GM13977 (cell line): ENCODE results near the gene ZNF423.

Experiments used
- DNase-seq: peaks from one replicate; pipeline ENCODE4 v3.0.0; 2012; ENCODE audit warnings: low spot score
- in situ Hi-C: fragments of 300-500 bp; cut with MboI; formaldehyde crosslinking; loops from one replicate; pipeline ENCODE4 v1.12.0; 2022; ENCODE audit warnings: low sequenced_read_pairs, low pct_unique_long_range_greater_than_20kb, mixed read lengths, inconsistent platforms; ENCODE audit not compliant: unreplicated experiment
- TF ChIP-seq, protein P1 (sequence below): IDR thresholded peaks from 2 replicates; pipeline ENCODE4 v1.5.1; 2012; ENCODE audit warnings: mild to moderate bottlenecking, control low read depth; ENCODE audit not compliant: insufficient read depth; ENCODE audit errors: extremely low read depth, missing control alignments

Gene ZNF423

GRCh38 chr16:49603956-49604355 is 252.0 kb downstream of the ZNF423 start:
- no peak for DNase-seq
- in situ Hi-C loops: no loop called here
- TF ChIP-seq, protein P1, sequence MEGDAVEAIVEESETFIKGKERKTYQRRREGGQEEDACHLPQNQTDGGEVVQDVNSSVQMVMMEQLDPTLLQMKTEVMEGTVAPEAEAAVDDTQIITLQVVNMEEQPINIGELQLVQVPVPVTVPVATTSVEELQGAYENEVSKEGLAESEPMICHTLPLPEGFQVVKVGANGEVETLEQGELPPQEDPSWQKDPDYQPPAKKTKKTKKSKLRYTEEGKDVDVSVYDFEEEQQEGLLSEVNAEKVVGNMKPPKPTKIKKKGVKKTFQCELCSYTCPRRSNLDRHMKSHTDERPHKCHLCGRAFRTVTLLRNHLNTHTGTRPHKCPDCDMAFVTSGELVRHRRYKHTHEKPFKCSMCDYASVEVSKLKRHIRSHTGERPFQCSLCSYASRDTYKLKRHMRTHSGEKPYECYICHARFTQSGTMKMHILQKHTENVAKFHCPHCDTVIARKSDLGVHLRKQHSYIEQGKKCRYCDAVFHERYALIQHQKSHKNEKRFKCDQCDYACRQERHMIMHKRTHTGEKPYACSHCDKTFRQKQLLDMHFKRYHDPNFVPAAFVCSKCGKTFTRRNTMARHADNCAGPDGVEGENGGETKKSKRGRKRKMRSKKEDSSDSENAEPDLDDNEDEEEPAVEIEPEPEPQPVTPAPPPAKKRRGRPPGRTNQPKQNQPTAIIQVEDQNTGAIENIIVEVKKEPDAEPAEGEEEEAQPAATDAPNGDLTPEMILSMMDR: no peak

DNA sequence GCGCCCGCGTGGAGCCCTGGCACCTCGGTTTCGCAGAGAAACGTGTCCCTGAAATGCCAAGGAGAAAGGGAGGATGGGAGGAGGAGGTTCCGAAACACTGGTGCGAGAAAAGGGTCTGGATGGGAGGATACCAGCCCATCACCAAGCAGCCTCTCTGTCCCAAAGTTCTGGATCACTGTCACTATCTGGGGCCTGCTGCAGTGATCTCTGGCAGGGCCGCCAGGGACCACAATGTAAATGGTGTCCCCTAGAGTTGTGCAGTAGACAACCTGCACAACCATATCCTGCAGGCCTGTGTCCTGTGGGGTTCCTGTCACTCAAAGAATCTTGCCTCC is 253.0 kb downstream of the ZNF423 start:
- TF ChIP-seq, protein P1: no peak
- no peak for DNase-seq
- in situ Hi-C loops: no loop called here

DNA sequence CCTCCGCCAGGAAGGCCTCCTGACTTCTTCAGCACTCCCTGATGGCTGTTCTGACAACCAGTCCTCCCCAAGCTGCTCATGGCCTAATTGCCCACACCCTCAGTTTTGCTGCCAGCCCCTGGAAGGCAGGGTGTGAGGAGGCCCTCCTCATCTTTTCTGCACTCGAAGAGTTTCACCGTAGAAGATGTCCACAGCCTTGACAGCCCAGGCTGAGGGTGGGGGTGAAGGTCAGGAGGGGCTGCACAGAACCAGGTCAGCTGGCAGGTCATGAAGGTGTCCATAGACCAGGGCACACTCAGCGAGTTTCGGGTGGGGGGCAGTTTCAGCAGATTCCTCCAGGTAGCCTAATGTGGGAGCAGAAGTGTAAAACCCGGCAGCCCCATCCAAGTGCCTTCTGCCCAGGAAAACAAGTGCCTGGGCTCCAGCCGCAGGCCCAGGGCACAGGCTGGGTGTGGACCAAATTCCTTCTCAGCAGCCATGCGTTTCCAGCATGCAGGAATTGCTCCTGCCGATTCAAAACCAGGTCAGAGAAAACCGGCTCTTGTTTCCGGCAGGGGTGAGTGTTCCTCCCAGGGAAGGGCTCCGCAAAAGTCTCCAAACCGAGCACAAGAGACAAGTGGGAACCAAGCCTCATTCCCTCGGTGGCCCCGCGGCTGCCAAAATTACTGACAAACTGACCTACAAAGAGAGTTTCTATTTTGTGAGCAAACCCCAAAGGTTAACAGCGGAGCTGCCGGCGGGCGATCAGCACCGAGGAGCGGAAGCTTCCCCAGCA is 253.5 kb downstream of the ZNF423 start:
- DNase-seq: no peak
- TF ChIP-seq, protein P1: no peak
- in situ Hi-C loops: no loop called here

GRCh38 chr16:49601576-49601975 is 254.3 kb downstream of the ZNF423 start:
- DNase-seq: no peak
- in situ Hi-C loops: no loop called here
- TF ChIP-seq, protein P1: no peak

DNA sequence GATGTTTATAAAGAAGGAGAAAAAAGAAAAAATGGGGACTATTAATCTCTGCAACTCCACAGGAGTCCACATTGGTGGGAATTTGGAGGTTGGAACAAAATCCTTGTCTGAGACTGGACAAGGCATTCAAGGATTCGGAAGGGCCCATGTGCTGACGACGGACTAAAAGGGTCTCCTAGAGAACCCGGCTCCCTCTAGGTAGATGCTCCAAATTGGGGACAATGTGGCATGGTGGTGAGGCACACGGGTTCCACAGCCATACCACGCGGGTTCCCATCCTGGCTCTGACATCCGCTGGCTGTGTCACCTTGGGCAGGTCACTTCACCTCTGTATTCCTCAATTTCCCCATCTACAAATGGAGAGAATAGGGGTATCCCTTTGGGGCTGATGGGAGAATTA is 254.9 kb downstream of the ZNF423 start:
- in situ Hi-C loops: no loop called here
- TF ChIP-seq, protein P1: no peak
- DNase-seq: no peak

DNA sequence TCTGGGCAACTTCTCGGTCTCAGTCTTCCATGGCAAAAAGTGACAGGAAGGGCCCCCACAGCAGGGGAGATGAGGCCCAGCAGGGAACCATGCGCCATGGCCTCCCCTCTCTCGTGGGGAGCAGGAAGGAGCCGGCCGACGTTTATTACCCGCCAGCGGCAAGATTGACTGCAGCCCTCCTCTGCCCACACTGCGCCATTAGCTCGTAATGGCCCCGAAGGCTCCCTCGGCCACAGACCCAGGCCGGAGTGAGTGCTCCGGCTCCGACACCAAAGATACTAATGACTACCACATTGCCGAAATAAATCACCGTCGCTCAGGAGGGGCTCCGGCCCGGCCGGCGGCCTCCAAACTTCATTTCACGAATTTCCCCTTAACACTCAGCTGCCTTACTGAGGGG is 255.4 kb downstream of the ZNF423 start:
- TF ChIP-seq, protein P1: no peak
- in situ Hi-C loops: no loop called here
- no peak for DNase-seq
